Karpas-422 (cell line): ENCODE results near the gene PLXNB2. TPM values are rescaled to one million over a fixed set of nuclear protein-coding genes. Genes with fewer than 3 reads are reported as not detected.

Experiments used
- DNase-seq: peaks from one replicate; pipeline ENCODE4 v3.0.0-alpha.2; 2015
- H2AFZ ChIP-seq: fragments of 200-600 bp; sonication (generic); 2 replicates; pipeline ENCODE4 v1.6.1; 2014; ENCODE audit warnings: antibody characterized with exemption, low read length, mixed read lengths
- H3K27ac ChIP-seq: fragments of 200-600 bp; sonication (generic); 2 replicates; pipeline ENCODE4 v1.5.1; 2014; ENCODE audit warnings: mild to moderate bottlenecking, low read length, moderate library complexity
- H3K27me3 ChIP-seq: fragments of 200-600 bp; sonication (generic); 2 replicates; pipeline ENCODE4 v1.6.1; 2014; ENCODE audit warnings: low read length, mixed read lengths
- H3K36me3 ChIP-seq: fragments of 200-600 bp; sonication (generic); 2 replicates; pipeline ENCODE4 v1.6.1; 2014; ENCODE audit warnings: low read length, mixed read lengths; ENCODE audit not compliant: insufficient read depth
- H3K4me1 ChIP-seq: fragments of 200-600 bp; sonication (generic); 2 replicates; pipeline ENCODE4 v1.6.1; 2014; ENCODE audit warnings: mild to moderate bottlenecking, low read length, mixed read lengths
- H3K4me2 ChIP-seq: fragments of 200-600 bp; sonication (generic); 2 replicates; pipeline ENCODE4 v1.6.1; 2014; ENCODE audit warnings: low read length, low read depth, mild to moderate bottlenecking; ENCODE audit not compliant: poor library complexity, severe bottlenecking
- H3K4me3 ChIP-seq: fragments of 200-600 bp; sonication (generic); 2 replicates; pipeline ENCODE4 v1.5.1; 2014; ENCODE audit warnings: mild to moderate bottlenecking, antibody characterized with exemption, low read length, mixed read lengths
- H3K79me2 ChIP-seq: fragments of 200-600 bp; sonication (generic); 2 replicates; pipeline ENCODE4 v1.6.1; 2014; ENCODE audit warnings: mild to moderate bottlenecking, low read length, mixed read lengths
- H3K9ac ChIP-seq: fragments of 200-600 bp; sonication (generic); 2 replicates; pipeline ENCODE4 v1.6.0; 2014; ENCODE audit warnings: low read length
- H3K9me2 ChIP-seq: fragments of 200-600 bp; sonication (generic), shearing (Covaris generic); replicated peaks from 2 replicates; pipeline ENCODE4 v1.6.0; 2014; ENCODE audit warnings: mild to moderate bottlenecking, low read length, moderate library complexity; ENCODE audit not compliant: insufficient read depth
- H3K9me3 ChIP-seq: fragments of 300-700, 200-600 bp; sonication (generic); 2 replicates; pipeline ENCODE4 v1.6.1; 2014; ENCODE audit warnings: low read length, mixed read lengths
- H4K20me1 ChIP-seq: fragments of 200-600 bp; sonication (generic); 2 replicates; pipeline ENCODE4 v1.6.1; 2014; ENCODE audit warnings: mild to moderate bottlenecking, antibody characterized with exemption, low read length, low read depth; ENCODE audit not compliant: insufficient read depth
- total RNA-seq: library from RNA; depleted of rRNA; stranded (reverse); fragments of >200 nt; shearing (Covaris generic); gene quantifications from 2 replicates; pipeline ENCODE4 v1.2.3, GENCODE V29; 2014; ENCODE audit warnings: low replicate concordance; rRNA removed

PLXNB2 gene
- total RNA-seq, 1 experiment from 2014 or later = 2.6 TPM

DNA sequence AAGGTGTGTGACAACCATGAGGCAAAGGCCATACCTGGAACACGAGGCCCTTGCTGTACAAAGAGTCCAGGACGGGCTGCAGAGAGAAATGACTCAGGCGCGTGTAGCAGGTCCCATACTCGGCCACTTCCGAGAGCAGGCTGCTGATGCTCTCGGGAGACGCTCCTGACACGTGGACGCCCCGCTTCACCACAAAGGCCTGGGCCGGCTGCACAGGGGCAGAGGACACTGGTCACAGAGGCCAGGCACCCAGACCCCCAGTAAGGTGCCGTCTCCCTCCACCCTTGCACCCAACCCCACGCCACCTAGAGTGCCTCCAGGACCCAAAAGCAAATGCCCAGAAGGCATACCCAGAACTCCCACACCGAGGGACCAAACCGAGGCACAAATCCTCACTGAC is 78.1 kb downstream of the PLXNB2 start:
- Histone ChIP-seq H3K27ac (no peak overlapping the region), H3K4me2 (no peak overlapping the region), H3K9me2 (no peaks in the 10 kb centered on the region), H2AFZ (no peak overlapping the region), H3K79me2 (peaks cover 3% of the 10 kb centered on the region), H3K27me3 (no peaks in the 10 kb centered on the region), H4K20me1 (0 out of 2 replicates have a peak, but pooled peaks cover 8% of the 10 kb centered on the region), H3K4me1 (no peaks in the 10 kb centered on the region), H3K36me3 (no peaks in the 10 kb centered on the region; the same call in 1 of the 2 replicates), H3K4me3 (no peak overlapping the region), H3K9me3 (no peaks in the 10 kb centered on the region), H3K9ac (no peak overlapping the region)
- no peak for DNase-seq

DNA sequence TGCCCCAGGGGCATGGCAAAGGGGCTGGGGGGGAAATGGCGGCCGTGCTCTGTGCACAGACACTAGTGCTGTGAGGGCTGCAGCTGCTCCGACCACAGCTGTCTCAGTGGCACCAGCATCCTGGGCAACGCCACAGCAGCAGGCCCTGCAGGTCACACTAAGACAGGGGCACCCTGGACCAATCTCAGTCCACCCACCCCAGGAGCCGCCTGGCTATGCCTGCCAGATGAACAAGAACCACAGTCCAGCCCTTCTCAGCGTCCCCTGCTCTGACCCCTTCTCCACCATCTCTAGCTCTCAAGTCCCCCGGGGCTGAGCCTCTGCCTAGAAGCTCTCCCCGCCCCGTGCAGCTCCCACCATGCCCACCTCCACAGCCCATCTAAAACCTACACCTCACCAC is 79.1 kb downstream of the PLXNB2 start:
- H3K4me1 ChIP-seq = no peaks in the 10 kb centered on the region
- H3K4me3 ChIP-seq = no peak overlapping the region
- no peak overlapping the region for H3K4me2 ChIP-seq
- no peak for DNase-seq
- H3K9me2 ChIP-seq = no peaks in the 10 kb centered on the region
- no peaks in the 10 kb centered on the region for H3K9me3 ChIP-seq
- no peaks in the 10 kb centered on the region for H3K79me2 ChIP-seq
- no peaks in the 10 kb centered on the region for H3K27me3 ChIP-seq
- no peak overlapping the region for H3K27ac ChIP-seq
- no peaks in the 10 kb centered on the region for H4K20me1 ChIP-seq
- no peaks in the 10 kb centered on the region; the same call in 1 of the 2 replicates for H3K36me3 ChIP-seq
- no peak overlapping the region for H2AFZ ChIP-seq
- no peak overlapping the region for H3K9ac ChIP-seq

DNA sequence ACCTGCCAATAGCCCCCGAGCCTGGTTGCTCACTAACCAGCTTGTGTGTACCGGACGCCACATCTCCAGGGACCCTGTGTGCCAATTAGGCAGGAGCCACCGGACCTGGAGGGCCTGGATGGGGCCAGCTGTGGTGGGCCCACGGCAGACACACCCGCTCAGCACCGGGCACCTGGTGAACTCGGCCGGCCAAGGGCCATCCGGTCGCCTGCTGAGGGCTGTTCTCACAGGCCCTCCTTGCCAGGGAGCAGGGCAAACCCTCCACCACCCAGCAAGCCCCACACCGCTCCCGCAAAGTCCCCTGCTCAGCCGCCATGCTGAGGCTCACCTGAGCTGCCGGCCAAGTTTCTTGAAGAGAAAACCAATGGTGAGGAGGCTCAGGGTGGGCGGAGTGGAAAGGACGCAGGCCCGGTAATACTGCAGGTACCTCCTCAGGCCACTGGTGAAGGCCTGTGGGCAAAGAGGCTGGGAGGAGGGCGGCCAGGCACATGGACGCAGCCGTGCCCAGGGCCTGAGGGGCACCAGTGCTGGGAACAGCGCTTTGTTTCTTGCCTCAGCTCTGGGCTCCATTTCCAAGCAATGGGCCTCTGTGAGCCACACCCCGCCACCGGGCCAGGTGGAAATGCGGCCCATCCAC is 79.7 kb downstream of the PLXNB2 start:
- H3K36me3 ChIP-seq = no peaks in the 10 kb centered on the region; the same call in 1 of the 2 replicates
- H3K9me3 ChIP-seq = no peaks in the 10 kb centered on the region
- no peak overlapping the region for H3K9ac ChIP-seq

DNA sequence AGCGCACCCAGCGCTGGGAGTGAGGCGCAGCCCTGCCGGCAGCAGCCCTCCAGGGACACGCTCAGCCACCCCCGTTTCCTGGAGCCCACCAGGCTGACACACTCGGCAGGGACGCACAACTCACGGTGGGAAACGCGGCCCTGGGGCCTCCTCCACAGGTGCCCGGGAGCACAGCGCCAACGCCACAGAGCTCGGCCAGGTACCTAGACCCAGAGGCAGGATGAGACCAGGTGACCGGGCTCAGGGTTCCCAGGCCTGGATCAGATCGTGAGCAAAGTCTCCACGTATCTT is 80.6 kb downstream of the PLXNB2 start:
- DNase-seq = no peak

More for the DNA sequence above, 79.7 kb downstream of the PLXNB2 start:
- H3K9me2 ChIP-seq = no peaks in the 10 kb centered on the region
- no peaks in the 10 kb centered on the region for H3K4me1 ChIP-seq
- H3K27ac ChIP-seq = no peak overlapping the region
- H4K20me1 ChIP-seq = no peaks in the 10 kb centered on the region
- no peak overlapping the region for H3K4me3 ChIP-seq
- no peak overlapping the region for H3K4me2 ChIP-seq
- DNase-seq = no peak
- no peaks in the 10 kb centered on the region for H3K27me3 ChIP-seq
- no peak overlapping the region for H2AFZ ChIP-seq
- H3K79me2 ChIP-seq = no peaks in the 10 kb centered on the region

DNA sequence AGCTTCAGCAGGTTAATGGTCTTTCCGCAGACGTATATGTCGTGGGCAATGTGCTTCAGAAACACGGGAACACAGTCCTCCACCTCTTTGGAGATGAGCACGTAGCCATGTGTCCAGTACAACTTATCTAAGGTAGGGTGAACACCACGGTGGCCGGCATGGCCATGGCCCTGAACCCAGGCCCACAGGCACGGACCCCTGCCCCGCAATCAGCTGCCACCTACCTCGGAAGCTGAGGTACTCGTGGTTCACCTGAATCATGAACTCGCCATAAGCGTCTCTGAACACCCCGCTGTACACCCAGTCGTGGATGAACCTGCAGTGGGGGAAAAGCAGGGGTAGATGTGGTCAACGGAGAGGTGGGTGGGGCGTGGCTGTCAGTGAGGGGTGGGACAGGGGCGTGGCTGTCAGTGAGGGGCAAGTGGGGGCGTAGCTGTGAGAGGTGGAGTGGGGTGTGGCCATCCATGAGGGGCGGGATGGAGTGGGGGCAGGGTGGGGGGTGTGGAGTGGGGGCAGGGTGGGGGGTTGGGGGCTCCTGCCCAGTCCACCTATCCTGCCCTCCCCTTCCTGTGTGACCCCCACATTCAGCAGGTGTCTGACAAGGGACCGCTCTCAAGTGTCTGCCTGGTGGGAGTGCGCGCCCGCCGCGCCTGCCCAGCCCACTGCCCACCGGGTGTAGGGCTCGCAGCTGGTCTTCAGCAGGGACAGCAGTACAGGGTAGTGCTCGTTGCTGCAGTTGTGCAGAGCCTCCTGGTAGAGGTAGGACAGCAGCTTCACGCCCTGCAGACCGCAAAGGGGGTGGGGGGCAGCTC is 81.2 kb downstream of the PLXNB2 start:
- Histone ChIP-seq H3K36me3 (peaks cover under 1% of the 10 kb centered on the region; the same call in 1 of the 2 replicates), H3K4me1 (no peaks in the 10 kb centered on the region)

More for the DNA sequence above, 80.6 kb downstream of the PLXNB2 start:
- Histone ChIP-seq H3K4me2 (no peak overlapping the region), H4K20me1 (no peaks in the 10 kb centered on the region), H3K27ac (no peak overlapping the region), H3K9me3 (no peaks in the 10 kb centered on the region), H2AFZ (no peak overlapping the region), H3K4me3 (no peak overlapping the region), H3K9ac (no peak overlapping the region), H3K79me2 (no peaks in the 10 kb centered on the region), H3K4me1 (no peaks in the 10 kb centered on the region), H3K36me3 (no peaks in the 10 kb centered on the region; the same call in 1 of the 2 replicates), H3K9me2 (no peaks in the 10 kb centered on the region), H3K27me3 (no peaks in the 10 kb centered on the region)

DNA sequence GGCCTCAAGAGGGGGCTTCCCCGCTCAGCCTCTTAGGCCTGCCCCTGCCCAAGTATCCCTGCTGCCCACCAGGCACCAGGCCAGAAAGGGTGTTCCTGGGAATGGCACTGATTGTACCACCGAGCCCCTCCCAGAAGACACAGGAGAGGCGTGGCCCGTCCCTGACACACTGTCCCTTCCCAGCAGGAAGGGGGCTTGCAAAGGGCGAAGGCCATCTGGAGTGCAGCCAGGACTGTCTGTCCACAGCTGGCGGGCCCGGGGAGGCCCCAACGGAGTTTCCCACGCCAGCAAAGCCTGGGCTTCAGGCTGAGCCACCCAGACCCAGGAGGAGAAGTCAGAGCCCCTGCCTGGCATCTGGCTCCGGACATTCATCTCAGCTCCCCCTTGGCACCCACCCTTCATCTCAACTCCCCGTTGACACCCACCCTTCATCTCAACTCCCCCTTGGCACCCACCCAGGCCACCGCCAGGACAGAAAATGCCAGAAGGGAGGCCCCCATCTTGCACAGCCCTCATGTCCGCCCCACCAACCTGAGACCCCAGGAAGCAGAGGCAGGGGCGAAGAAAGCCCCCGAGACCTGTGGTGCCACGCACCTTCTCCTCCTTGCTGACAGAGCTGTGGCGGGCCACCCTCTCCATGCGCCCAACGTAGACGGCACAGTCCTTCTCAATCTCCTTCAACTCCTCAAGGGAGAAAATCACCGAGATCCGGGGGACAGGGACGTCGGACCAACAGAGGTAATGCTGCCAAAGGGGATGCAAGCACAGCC is 82.1 kb downstream of the PLXNB2 start:
- no peaks in the 10 kb centered on the region for H3K79me2 ChIP-seq
- H3K4me2 ChIP-seq = no peak overlapping the region
- no peak overlapping the region for H3K9ac ChIP-seq

More for the DNA sequence above, 81.2 kb downstream of the PLXNB2 start:
- Histone ChIP-seq H2AFZ (no peak overlapping the region), H4K20me1 (no peaks in the 10 kb centered on the region), H3K9me2 (no peaks in the 10 kb centered on the region), H3K27me3 (no peaks in the 10 kb centered on the region), H3K9ac (no peak overlapping the region), H3K9me3 (no peaks in the 10 kb centered on the region), H3K4me3 (no peak overlapping the region), H3K4me2 (no peak overlapping the region), H3K27ac (no peak overlapping the region), H3K79me2 (no peaks in the 10 kb centered on the region)
- no peak for DNase-seq

More for the DNA sequence above, 82.1 kb downstream of the PLXNB2 start:
- DNase-seq = no peak
- Histone ChIP-seq H2AFZ (no peak overlapping the region), H3K36me3 (peaks cover 6% of the 10 kb centered on the region), H3K27ac (no peak overlapping the region), H3K4me1 (no peaks in the 10 kb centered on the region), H3K9me3 (no peaks in the 10 kb centered on the region), H3K27me3 (no peaks in the 10 kb centered on the region), H3K4me3 (no peak overlapping the region), H4K20me1 (no peaks in the 10 kb centered on the region), H3K9me2 (no peaks in the 10 kb centered on the region)

Other genes with a start within 250 kb of the PLXNB2 start
- gene TTLL8, start 249.3 kb downstream of the PLXNB2 start, total RNA-seq = not detected in 2 replicates
- not detected in 2 replicates for gene MLC1, start 222.2 kb downstream of the PLXNB2 start, total RNA-seq
- gene MOV10L1, start 217.6 kb downstream of the PLXNB2 start, total RNA-seq = 2.9 TPM in 1 of 2 replicates, not detected in the other
- not detected in 2 replicates for gene PANX2, start 136.9 kb downstream of the PLXNB2 start, total RNA-seq
- gene TRABD, start 121.7 kb downstream of the PLXNB2 start, total RNA-seq = 46.7 and 117 TPM in 2 replicates
- gene SELENOO, start 106.6 kb downstream of the PLXNB2 start, total RNA-seq = 20.0 and 64.1 TPM in 2 replicates
- 16.9 and 32.5 TPM in 2 replicates for gene TUBGCP6, start 62.6 kb downstream of the PLXNB2 start, total RNA-seq
- gene HDAC10, start 56.4 kb downstream of the PLXNB2 start, total RNA-seq = 42.3 and 89.8 TPM in 2 replicates
- 45.4 and 110 TPM in 2 replicates for gene MAPK12, start 46.0 kb downstream of the PLXNB2 start, total RNA-seq
- 6.4 and 15.8 TPM in 2 replicates for gene MAPK11, start 37.3 kb downstream of the PLXNB2 start, total RNA-seq
- gene DENND6B, start 19.4 kb upstream of the PLXNB2 start, total RNA-seq = 0.90 and 2.7 TPM in 2 replicates
- 32.9 and 78.0 TPM in 2 replicates for gene PPP6R2, start 35.7 kb upstream of the PLXNB2 start, total RNA-seq
- 33.5 and 91.5 TPM in 2 replicates for gene SBF1, start 167.4 kb upstream of the PLXNB2 start, total RNA-seq
- gene ADM2, start 173.9 kb upstream of the PLXNB2 start, total RNA-seq = 0.79 and 1.4 TPM in 2 replicates
- 0.93 and 3.9 TPM in 2 replicates for gene MIOX, start 179.2 kb upstream of the PLXNB2 start, total RNA-seq
- 19.2 and 21.4 TPM in 2 replicates for gene LMF2, start 200.1 kb upstream of the PLXNB2 start, total RNA-seq
- 24.6 and 53.5 TPM in 2 replicates for gene NCAPH2, start 200.6 kb upstream of the PLXNB2 start, total RNA-seq
- gene SCO2, start 218.0 kb upstream of the PLXNB2 start, total RNA-seq = 1.1 and 14.2 TPM in 2 replicates
- gene TYMP, start 222.4 kb upstream of the PLXNB2 start, total RNA-seq = 1.8 and 5.0 TPM in 2 replicates
- 4.5 and 9.8 TPM in 2 replicates for gene KLHDC7B, start 238.3 kb upstream of the PLXNB2 start, total RNA-seq